SK-N-MC (cell line): ENCODE data around the gene LHFPL2.

Experiments
- DNase-seq: peaks from one replicate; pipeline ENCODE4 v3.0.0-alpha.2; 2011; ENCODE audit warnings: low read depth, low spot score
- H3K27ac ChIP-seq: fragments of 200-600 bp; sonication (generic); 2 replicates; pipeline ENCODE4 v1.5.1; 2016; ENCODE audit warnings: mixed run types
- H3K36me3 ChIP-seq: fragments of 200-600 bp; sonication (generic); 2 replicates; pipeline ENCODE4 v1.6.1; 2017; ENCODE audit warnings: antibody characterized with exemption, low read length, mixed read lengths; ENCODE audit not compliant: insufficient read depth
- H3K4me3 ChIP-seq: fragments of 200-600 bp; sonication (generic); 2 replicates; pipeline ENCODE4 v1.5.1; 2016
- H3K9ac ChIP-seq: fragments of 200-600 bp; sonication (generic); 2 replicates; pipeline ENCODE4 v1.8.0; 2017; ENCODE audit warnings: mixed run types, mixed read lengths; ENCODE audit not compliant: insufficient read length
- H3K9me3 ChIP-seq: fragments of 200-600 bp; sonication (generic); 2 replicates; pipeline ENCODE4 v1.6.1; 2017; ENCODE audit warnings: low read depth, mild to moderate bottlenecking, antibody characterized with exemption, low read length, moderate library complexity, mixed read lengths
- EZH2 ChIP-seq: fragments of 200-600 bp; sonication (generic); IDR thresholded peaks from one replicate; pipeline ENCODE4 v1.6.1; 2017; ENCODE audit warnings: antibody characterized with exemption
- FOXP2 ChIP-seq: optimal IDR thresholded peaks from 2 replicates; pipeline ENCODE3; 2011; ENCODE audit warnings: mild to moderate bottlenecking, moderate library complexity; ENCODE audit not compliant: insufficient read depth; ENCODE audit errors: extremely low read length, control extremely low read depth
- POLR2AphosphoS5 ChIP-seq: IDR thresholded peaks from 2 replicates; pipeline ENCODE4 v1.6.1; 2012; ENCODE audit warnings: mild to moderate bottlenecking, low read depth, low read length, borderline replicate concordance

The LHFPL2 gene

GRCh38 chr5:78518365-78519197 is 130.0 kb downstream of the LHFPL2 start:
- H3K9me3 ChIP-seq, result no peaks in the 10 kb centered on the region
- H3K36me3 ChIP-seq, result no peaks in the 10 kb centered on the region
- no peak for DNase-seq
- no peak overlapping the region for H3K27ac ChIP-seq
- H3K9ac ChIP-seq, result no peak overlapping the region
- TF ChIP-seq EZH2 (no peak), FOXP2 (no peak), POLR2AphosphoS5 (no peak)
- H3K4me3 ChIP-seq, result no peak overlapping the region

- Histone ChIP-seq H3K9ac (no peak overlapping the region), H3K27ac (no peak overlapping the region), H3K36me3 (no peaks in the 10 kb centered on the region), H3K9me3 (no peaks in the 10 kb centered on the region), H3K4me3 (no peak overlapping the region)
- TF ChIP-seq EZH2 (no peak), FOXP2 (no peak), POLR2AphosphoS5 (no peak)
- no peak for DNase-seq
Observed at GRCh38 chr5:78515670-78516069, 132.9 kb downstream of the LHFPL2 start.

GRCh38 chr5:78514427-78515330 is 133.9 kb downstream of the LHFPL2 start:
- H3K36me3 ChIP-seq, result no peaks in the 10 kb centered on the region
- no peak overlapping the region for H3K4me3 ChIP-seq
- no peak overlapping the region for H3K27ac ChIP-seq
- no peaks in the 10 kb centered on the region for H3K9me3 ChIP-seq
- no peak for TF ChIP-seq FOXP2
- TF ChIP-seq EZH2, result no peak
- no peak for TF ChIP-seq POLR2AphosphoS5
- no peak for DNase-seq
- H3K9ac ChIP-seq, result no peak overlapping the region

- TF ChIP-seq FOXP2 (no peak), POLR2AphosphoS5 (no peak), EZH2 (no peak)
Observed at GRCh38 chr5:78513441-78513840, 135.1 kb downstream of the LHFPL2 start.

GRCh38 chr5:78512435-78512834 is 136.1 kb downstream of the LHFPL2 start:
- no peak overlapping the region for H3K4me3 ChIP-seq
- H3K36me3 ChIP-seq, result no peaks in the 10 kb centered on the region
- no peak overlapping the region for H3K9ac ChIP-seq
- no peak for DNase-seq
- H3K27ac ChIP-seq, result no peak overlapping the region
- TF ChIP-seq FOXP2 (no peak), POLR2AphosphoS5 (no peak), EZH2 (no peak)
- no peaks in the 10 kb centered on the region for H3K9me3 ChIP-seq

More at GRCh38 chr5:78513441-78513840, 135.1 kb downstream of the LHFPL2 start:
- H3K9me3 ChIP-seq, result no peaks in the 10 kb centered on the region
- no peak for DNase-seq
- no peak overlapping the region for H3K4me3 ChIP-seq
- no peak overlapping the region for H3K9ac ChIP-seq
- no peaks in the 10 kb centered on the region for H3K36me3 ChIP-seq
- H3K27ac ChIP-seq, result no peak overlapping the region

- no peak overlapping the region for H3K9ac ChIP-seq
Observed at GRCh38 chr5:78511121-78511906, 137.3 kb downstream of the LHFPL2 start.

GRCh38 chr5:78509884-78510769 is 138.4 kb downstream of the LHFPL2 start:
- no peak overlapping the region for H3K4me3 ChIP-seq
- H3K36me3 ChIP-seq, result no peaks in the 10 kb centered on the region
- no peak for DNase-seq
- TF ChIP-seq EZH2 (no peak), FOXP2 (no peak), POLR2AphosphoS5 (no peak)
- H3K9ac ChIP-seq, result no peak overlapping the region
- H3K27ac ChIP-seq, result no peak overlapping the region
- H3K9me3 ChIP-seq, result no peaks in the 10 kb centered on the region

More at GRCh38 chr5:78511121-78511906, 137.3 kb downstream of the LHFPL2 start:
- Histone ChIP-seq H3K27ac (no peak overlapping the region), H3K4me3 (no peak overlapping the region), H3K36me3 (no peaks in the 10 kb centered on the region), H3K9me3 (no peaks in the 10 kb centered on the region)
- TF ChIP-seq EZH2 (no peak), FOXP2 (no peak), POLR2AphosphoS5 (no peak)
- DNase-seq, result no peak
